GOT3 (cell line): ENCODE data around the gene MTHFR.

Experiments used
- DNase-seq: peaks from one replicate; lab custom pipeline; 2025; ENCODE audit warnings: mixed read lengths; lab: John Stamatoyannopoulos, UW

Gene MTHFR

DNA sequence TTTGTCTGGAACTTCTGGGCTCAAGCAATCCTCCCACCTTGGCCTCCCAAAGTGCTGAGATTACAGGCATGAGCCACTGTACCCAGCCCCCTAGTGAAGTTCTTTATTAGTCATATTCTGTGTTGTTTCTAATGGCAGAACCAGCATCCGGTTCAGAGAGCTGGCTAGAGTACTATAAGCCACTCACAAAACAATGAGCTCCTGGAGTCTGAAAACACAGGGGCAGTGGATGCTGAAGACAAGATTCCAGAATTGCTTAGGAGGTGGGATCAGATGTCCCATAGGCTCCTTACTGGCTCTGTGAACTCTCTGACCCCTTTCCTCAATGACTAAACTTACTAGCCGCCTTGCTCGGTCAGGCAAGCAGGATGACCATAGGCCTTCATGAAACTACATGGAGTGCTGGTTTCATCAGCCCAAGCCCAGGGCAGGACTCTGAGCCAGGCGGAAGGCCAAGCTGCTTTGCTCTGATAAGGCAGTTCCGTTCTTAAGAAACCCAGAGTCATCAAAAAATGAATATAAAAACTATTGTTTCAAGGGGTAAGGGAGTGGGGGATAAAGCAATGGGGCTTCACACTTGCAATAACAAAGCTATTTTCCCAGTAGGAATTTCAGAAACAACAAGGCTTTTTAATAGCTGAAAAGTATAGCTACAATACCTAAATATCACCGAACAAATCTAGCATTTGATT is 8.1 kb downstream of the MTHFR start:
- no peak for DNase-seq

DNA sequence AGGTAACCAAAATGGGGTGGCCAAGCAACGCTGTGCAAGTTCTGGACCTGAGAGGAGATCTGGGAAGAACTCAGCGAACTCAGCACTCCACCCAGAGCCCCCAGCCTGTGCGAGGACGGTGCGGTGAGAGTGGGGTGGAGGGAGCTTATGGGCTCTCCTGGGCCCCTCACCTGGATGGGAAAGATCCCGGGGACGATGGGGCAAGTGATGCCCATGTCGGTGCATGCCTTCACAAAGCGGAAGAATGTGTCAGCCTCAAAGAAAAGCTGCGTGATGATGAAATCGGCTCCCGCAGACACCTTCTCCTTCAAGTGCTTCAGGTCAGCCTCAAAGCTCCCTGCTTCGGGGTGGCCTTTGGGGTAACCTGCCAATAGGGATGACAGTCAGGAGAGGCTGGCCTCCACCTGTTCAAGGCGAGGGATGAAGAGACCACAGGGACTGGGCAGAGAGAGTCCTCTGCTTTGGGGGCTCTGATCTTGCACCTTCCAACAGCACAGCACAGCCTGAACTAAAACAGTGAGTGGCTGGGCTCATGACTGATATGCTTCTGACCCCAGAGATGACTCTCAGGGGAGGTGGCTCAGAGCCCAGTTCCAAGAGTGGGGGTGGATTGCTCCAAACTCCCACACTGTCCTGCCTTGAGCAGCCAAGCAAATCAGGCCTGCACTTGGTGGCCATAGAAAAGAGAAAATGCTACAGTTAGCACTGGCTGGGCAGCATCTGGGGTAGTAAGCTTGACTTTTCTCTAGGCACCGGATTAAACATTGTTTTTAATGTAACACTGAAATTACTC is 9.5 kb downstream of the MTHFR start:
- DNase-seq: no peak

DNA sequence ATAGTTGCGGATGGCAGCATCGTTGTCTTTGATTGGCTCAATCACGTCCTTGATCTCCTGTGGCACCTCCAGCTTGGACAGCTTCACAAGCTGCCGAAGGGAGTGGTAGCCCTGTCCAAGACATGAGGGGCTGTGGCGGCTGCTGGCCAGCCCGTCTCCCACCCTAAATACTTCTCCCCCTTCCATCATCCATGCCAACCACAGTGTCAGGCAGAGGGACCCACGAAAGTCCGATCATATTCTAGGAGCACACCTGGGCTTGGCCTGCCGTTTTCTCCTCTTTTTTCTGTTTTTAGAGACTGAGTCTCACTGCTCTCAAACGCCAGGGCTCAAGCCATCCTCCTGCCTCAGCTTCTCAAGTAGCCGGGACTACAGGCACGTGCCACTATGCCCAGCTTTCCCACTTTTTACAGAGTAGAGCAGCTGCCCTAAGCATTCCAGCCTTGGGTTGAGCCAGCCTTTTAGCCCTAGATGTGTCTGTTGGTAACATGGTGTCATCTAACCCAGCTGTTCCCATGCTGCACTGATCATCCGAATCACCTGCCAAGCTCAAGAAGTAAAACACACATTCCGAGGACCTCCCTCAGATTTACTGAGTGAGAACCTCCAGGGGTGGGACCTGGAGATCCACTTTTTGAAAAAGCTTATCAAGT is 10.4 kb downstream of the MTHFR start:
- DNase-seq: no peak

DNA sequence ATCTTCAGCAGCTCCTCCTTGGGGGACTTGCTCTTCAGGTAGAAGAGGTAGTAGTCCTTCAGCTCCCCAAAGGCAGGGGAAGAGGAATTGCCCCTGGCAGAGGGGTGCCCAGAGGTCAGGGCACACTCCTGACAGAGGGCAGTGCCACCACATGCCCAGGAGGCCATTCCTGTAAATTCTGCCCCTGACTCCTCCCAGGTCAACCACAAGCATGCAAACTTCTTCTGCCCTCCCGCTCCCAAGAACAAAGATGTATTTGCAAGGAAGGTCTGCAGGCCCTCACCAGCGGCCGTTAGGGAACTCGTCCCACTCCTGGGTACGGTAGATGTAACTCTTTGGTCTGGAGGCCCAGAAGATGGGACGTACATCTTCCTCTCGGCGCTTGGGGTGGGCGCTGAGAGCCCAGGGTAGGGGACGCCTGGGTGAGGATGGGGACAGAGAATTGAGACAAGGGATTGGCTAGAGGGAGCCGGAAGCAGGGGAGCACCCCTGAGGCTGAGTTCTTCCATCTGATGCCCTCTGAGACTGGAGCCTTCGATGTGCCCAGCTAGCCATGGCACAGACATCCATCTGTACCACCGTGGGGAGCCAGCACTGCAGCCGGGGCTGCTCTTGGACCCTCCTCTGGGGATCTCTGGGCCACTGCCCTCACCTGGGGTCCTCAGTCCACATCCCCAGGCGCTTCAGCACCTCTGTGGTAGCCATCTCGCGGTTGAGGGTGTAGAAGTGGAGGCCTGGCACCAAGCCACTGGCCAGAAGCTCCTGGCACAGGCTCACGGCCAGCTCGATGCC is 11.1 kb downstream of the MTHFR start:
- DNase-seq: no peak

DNA sequence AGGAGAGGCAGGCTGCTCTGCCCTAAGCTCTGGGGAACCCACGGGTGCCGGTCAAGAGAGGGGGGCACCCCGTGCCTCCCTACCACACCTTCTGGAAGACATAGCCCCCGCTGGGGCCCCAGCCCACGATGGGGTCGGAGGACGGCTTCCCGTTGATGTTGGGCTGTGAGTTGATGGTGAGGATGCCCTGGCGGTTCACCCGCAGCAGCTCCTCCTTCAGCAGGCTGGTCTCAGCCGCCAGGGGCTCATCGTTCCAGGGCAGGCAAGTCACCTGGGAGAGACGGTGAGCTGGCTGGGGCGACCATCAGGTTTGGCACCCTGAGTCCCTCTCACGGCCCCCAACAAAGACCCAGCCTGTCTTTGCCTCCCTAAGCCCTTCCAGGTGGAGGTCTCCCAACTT is 11.9 kb downstream of the MTHFR start:
- no peak for DNase-seq

DNA sequence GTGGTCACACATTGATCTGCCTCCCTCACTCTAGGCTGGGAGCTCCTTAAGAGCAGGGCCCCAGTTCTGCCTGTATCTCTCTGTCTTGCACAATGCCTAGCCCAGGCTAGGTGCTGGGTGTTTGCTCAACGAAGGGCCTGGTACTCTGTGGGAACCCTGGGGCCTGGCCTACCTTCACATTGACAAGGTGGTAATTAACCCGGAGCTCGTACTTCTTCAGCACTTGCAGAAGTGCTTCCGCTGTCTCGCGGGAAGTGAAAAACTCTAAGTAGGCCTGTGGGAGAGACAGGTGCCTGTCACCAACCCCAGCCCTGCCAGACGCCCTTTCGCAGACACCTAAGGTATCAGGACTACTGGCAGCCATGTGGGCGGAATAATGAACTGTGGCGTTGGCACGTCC is 13.7 kb downstream of the MTHFR start:
- DNase-seq: no peak

DNA sequence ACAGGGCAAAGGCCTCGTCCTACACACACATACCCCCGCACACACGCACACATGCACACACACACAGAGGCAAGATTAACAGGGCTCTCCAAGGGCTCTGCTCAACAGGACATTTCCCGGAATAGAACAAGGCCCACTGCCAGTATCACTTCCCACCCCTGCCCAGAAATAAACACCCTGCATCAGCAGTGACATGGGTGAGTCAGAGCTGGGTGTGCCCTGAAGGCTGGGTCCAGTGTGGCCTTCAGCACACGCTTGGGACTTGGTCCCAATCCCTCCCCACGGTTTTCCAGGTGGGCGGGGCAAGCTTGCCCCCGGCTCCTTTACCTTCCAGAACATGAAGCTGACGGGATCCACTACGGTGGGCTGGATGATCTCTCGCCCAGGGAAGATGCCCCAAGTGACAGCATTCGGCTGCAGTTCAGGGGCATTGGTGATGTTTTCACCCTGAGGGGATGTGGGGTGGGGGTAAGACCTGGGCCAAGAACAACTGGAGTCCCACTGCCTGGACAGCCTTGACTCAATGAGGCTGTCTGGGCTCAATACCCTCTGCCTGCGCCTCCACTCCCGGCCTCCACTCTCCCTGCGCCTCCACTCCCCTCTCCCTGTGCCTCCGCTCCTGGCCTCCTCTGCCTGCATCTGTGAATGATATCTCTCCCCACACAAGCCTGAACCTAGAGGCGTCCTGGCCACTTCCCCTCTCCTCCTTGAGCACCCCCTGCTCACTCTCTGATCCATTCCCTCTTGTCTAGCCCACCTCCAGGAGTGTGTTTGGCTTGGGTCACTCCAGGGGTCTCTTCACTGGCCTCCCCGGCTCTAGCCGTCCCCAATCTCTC is 14.7 kb downstream of the MTHFR start:
- DNase-seq: no peak

DNA sequence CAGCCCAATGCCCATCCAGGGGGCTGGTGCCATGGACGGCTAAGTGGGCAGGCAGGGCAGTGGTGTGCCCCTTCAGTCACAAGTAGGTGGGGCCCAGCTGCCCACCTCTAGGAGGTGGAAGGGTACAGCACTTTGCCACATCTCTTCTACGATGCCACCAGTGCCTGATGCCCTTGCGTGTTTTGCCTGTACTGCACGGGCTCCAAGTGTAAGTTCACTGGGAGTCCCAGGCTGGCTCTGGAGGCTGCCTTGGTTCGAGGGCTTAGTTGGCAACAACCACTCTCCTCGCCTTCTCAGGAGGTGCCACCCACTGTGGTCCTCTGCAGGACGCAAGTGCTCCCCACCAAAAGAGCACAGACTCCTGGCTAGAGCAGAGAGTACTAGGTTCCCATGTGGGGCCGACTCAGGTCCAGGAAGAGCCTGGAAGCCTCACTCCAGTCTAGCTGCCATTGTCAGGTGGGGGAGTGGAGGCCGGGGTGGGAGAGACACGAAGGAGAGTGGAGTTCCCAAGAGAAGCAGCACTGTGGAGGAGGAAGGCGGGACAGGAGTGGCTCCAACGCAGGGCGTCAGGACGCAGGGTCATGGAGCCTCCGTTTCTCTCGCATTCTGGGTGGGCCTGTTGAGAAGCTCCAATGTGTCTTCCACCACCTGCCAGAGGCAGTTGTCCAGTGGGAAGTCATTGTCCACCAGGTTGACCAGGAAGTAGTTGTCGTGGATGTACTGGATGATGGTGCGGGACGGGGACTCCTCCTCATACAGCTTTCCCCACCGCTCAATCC is 15.5 kb downstream of the MTHFR start:
- DNase-seq: no peak

DNA sequence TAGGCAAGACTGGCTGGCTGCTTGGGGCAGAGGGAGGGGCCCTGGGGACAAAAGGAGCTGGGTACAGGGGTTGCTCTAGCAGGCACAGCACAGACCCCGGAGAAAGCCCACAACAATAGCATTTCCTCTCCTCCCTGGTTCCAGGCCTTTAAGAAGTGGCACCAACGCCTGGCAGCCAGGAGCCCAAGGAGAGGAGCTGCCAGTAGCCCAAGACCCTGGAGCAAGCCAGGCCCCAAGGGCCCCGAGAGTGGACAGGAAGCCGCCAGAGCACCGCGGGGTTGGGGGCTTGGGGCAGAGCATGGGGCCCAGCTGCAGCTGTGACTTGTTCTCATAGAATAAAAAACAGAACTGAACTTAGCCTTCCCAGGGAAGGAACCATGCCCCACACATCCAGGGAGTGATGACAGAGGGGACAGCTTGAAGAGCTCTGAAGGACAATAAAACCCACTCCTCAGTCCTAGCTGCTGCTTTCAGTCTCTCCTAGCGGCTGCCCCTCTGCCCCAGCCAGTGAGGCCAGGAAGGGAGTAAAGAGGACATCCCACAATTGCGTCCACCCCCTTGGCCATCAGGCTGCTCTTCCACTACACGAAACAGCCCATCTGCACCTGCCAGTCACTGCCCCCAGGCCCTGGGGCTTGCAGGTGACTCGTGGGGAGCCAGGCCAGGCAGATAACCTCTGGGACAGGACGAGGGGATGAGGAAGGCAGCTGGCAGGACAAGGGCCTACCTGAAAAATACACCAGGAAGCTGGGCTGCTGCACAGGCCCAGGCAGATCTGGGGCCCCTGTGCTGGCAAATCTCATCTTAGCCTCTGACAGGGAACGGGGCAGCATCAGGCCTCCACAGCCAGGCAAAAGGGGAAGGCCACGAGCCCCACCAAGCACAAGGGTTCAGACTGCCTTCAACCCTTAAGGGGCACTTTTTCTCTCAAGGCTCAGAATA is 16.4 kb downstream of the MTHFR start:
- DNase-seq: no peak

DNA sequence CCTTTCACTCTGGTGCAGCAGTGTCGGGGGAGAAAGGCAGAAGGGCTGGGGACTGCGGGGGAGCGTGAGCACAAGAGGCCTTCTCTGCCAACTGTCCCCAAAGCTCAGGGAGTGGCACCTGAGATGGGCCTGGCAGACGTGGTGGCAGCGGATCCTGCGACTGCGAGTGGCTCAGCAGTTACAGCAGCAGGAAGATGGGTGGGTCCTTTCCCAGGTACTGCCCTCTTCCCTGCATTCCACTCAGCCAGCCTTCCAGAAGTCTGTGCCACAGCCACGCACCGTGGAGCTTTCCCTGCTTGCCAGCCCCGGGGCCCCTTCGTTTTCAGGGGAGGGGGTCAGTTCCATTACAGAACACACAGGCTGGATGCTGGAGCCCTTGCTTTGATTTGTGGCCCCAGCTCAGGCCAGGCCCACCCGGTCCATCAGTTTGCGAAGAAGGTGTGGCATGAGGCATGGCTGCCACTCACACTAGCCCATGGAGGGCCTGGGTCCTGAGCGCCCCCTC is 17.2 kb downstream of the MTHFR start:
- no peak for DNase-seq

DNA sequence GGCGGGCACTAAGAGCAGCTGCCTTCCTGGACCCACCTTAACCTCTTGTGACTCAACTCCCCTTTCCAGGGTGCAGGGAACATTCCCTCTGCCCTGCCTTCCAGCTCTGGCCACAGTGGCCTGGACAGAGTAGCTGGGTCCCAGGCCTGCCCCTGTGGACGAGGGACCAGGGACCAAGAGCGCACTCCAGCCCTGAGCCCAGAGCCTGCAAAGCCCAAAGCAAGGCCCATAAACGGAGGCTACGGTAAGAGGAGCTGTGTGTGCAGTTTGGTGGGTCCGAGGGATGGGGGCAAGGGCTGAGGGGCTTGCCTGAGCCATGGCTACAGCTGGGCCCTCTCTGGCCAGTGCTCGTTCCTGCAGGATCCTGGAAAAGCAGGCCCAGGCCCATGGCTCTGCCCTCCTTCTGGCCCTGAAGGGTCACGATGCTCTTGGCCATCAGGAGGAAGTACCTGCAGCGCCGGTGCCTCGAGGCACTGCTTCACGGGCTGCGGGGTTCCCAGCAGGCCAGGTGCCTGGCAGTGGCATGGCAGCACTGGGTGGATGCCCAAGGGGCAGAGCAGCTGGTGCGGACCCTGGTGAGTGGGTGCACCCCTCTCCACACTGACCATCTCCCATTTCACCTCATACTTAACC is 17.8 kb downstream of the MTHFR start:
- DNase-seq: no peak

DNA sequence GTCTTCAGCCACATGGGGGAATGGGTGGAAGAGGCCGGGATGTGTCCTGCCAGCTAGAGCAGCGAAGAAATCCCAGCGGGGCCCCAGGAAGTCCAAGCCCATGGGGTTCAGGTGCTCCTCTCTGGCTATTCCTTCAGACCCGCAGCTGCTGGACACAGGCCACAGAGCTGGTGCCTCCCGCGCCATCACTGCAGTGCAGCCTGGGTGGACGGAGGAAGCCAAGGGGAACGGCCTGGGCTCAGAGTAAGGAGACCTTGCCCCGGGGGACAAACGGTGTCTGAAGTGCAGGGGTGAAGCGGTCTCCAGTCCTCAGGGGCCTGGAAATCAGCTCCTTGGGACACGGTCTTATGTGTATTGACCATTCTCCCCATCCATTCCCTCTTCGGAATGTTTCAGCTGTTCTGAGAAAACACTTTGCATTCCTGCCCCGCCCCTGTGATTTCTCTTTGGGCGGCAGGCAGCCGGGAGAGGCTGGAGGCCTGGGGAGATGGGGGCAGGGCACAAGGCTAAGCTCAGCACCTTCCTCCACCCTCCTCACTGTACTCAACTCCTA is 18.4 kb downstream of the MTHFR start:
- no peak for DNase-seq

DNA sequence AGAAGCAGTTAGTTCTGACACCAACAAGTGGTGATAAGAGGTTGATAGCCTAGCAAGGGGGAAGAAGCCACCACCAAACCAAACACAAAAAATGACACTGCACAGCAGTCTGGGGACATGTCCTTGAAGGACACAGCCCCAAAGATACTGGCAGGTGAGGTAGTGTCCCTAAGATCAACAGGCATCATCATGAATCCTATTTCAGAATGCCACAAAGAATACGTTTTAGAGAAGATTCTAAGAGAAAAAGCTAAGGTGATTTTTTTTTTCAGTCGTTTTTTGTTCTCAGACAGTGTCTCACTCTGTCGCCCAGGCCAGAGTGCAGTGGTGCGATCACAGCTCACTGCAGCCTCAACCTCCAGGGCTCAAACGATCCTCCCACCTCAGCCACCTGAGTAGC is 19.6 kb downstream of the MTHFR start:
- no peak for DNase-seq

DNA sequence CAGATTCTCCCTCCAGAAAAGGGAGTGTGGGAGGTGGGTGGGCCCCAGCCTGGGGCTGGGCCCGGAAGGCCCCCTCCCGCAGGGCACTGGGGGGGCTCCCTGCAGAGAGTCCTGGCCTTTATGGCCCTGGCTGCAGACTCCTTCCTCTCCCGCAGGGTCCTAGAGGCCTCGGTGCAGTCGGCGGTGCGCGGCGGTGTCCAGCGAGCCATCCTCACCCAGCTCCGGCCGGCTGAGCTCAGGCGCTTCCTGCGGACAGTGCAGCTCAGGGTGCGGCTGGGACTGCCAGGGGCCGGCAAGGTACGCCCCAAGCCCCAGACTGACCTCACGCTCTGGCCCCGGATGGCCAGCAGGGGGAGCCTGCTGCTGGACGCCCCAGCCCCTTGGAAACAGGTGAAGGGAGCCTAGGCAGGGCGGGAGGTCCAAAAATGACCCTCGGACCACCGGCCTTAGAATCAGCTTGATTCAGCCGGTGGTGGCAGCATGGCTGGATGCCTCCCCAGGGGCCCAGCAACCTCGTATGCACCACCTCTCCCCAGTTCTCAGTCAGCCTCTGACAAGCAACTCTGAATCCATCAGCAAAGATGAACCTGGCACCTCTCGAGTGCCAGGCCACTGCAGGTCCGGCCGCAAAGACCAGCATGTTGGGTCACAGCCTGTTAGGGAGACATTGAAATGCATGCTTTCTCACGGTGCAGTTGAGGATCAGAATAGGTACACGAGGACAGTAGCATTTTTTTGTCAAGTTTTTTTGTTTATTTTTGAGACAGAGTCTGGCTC is 20.6 kb downstream of the MTHFR start:
- no peak for DNase-seq

DNA sequence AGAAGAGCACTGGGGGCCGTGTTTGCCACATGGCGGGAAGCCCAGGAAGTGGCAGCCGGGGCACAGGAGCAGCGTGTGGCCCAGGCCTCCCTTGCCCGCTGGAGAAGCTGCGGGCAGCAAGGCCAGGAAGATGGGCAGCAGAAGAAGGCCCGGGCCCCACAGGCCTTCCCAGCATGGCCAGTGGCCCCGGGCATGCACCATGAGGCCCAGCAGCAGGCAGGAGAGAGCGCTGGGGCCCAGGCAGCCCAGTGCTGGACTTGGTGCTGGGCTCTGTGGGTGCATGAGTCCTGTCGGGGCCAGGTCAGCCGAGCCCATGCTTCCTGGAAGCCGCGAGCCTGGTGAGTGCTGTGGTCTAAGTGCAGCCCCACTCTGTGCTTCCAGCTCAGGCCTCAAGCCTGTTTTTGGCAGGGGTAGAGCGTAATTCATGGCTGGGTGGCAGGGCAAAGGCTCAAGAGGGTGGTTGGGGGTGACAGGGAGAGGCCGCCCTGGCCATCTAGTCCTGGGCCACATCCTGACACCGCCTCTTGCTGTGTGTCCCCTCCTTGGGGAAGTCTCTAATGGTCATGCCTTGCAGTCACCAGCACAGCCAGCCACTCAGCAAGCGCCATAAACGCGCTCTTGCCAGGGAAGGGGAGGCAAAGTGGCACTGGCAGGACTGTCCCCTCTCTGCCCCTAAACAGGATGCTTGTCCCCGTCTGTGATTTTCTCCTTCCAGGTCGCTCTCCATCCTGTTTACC is 21.3 kb downstream of the MTHFR start:
- DNase-seq: no peak

DNA sequence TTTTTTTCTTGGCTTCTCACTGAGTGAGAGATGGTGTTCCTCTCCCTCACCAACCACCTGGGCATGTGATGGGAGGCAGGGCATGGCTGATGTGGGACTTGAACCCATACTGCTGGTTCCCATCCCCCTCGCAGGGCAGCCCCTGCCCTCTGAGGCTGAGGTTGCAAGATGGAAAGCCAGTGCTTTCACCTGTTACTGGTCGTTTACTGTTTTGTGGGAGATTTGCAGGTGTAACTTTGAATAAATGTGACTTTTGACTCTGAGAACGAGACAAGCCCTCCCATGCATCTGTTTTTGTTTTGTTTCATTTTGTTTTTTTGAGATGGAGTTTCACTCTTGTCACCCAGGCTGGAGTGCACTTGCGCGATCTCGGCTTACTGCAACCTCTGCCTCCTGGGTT is 22.2 kb downstream of the MTHFR start:
- DNase-seq: no peak

DNA sequence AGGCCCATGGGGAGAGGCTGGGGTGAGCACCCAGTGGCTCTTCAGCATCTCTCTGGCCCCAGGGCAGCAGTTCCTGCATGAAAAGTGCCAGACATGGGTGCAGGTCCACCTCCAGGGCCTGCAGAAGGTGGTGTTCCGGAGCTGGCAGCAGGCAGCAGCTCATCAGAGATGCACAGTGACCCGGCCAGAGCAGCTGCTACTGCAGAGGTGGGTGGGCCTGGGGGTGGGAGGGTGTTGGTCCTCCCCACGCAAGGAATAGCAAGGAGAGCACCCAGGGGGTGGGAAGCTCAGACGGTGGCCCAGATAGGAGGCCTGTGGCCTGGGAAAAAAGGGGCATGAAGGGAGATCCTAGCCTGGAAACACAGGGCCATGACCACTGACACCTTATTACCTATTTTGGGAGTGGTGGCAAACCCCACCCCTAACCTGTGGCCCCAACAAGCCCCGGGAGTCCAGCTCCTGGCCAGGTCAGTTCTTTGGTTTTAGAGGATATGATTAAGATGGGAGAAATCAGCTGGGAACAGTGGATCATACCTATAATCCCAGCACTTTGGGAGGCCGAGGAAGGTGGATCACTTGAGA is 23.5 kb downstream of the MTHFR start:
- DNase-seq: no peak
